Measurements from ENCODE around the gene PRDX3. TPM values are rescaled to one million over a fixed set of nuclear protein-coding genes. Genes with fewer than 3 reads are reported as not detected.
A peak's percentile ranks its signal among the peaks of the same experiment; 100 is the strongest.

PRDX3 gene
- total and polyA plus RNA-seq, 2 experiments from 2014 or later: 116 to 413 TPM

DNA sequence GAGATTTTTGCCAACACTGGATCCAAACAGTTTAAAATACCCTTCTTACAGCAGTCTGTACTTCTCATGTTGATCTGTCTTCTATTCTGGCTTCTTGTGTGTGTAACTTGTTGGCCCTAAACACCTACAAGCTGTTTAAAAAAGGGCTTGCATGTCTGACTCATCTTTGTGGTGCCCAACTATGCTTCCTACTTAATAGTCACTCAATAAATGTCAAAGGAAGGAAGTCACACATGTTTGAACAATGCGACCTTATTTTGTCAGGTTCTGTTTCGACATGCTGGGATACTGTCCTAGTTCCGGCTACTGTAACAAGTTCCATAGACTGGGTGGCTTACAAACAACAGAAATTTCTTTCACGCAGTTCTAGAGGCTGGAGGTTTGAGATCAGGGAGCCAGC lies 19.3 kb upstream of the PRDX3 start:
- Histone ChIP-seq H3K4me3 (no peak overlapping the region), H3K27me3 (no peaks in the 10 kb centered on the region), H3K4me1 (ENCODE audit: low read depth) (peaks cover 9% of the 10 kb centered on the region), H3K9me3 (ENCODE audit: low read depth) (no peaks in the 10 kb centered on the region), H3K36me3 (no peaks in the 10 kb centered on the region), H3K27ac (no peak overlapping the region)
- peak in 1 of 2 donors; percentile 40 for DNase-seq (ENCODE audit: low read depth in 1 of 2, low spot score in 1 of 2)
- TF ChIP-seq, protein P1, sequence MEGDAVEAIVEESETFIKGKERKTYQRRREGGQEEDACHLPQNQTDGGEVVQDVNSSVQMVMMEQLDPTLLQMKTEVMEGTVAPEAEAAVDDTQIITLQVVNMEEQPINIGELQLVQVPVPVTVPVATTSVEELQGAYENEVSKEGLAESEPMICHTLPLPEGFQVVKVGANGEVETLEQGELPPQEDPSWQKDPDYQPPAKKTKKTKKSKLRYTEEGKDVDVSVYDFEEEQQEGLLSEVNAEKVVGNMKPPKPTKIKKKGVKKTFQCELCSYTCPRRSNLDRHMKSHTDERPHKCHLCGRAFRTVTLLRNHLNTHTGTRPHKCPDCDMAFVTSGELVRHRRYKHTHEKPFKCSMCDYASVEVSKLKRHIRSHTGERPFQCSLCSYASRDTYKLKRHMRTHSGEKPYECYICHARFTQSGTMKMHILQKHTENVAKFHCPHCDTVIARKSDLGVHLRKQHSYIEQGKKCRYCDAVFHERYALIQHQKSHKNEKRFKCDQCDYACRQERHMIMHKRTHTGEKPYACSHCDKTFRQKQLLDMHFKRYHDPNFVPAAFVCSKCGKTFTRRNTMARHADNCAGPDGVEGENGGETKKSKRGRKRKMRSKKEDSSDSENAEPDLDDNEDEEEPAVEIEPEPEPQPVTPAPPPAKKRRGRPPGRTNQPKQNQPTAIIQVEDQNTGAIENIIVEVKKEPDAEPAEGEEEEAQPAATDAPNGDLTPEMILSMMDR (IDR thresholded peaks at IDR 0.05; ENCODE audit: low read depth, low read length): no peak

DNA sequence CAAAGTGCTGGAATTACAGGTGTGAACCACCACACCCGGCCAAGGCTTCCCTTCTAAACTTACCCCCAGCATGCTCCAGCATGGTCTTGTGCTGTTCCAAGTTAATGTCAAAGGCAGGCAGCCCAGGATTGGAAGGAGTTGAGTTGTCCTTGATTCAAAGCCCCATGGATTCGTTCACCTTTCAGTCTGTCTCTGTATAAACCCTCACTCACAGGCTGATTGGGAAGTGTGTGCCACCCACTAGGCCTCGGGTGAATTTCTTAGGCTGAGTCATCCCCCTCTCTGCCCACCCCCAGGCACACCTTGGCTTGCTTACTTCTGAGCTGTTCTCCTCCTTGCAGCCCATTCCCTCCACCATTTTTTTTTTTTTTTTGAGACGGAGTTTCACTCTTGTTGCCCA lies 13.3 kb upstream of the PRDX3 start:
- Histone ChIP-seq H3K27ac (no peak overlapping the region), H3K4me1 (ENCODE audit: low read depth) (peaks cover 9% of the 10 kb centered on the region), H3K36me3 (no peaks in the 10 kb centered on the region), H3K27me3 (no peaks in the 10 kb centered on the region), H3K9me3 (ENCODE audit: low read depth) (no peaks in the 10 kb centered on the region), H3K4me3 (no peak overlapping the region)
- no peak for DNase-seq (ENCODE audit: low read depth in 1 of 2, low spot score in 1 of 2)
- TF ChIP-seq, protein P1 (IDR thresholded peaks at IDR 0.05; ENCODE audit: low read depth, low read length): no peak

DNA sequence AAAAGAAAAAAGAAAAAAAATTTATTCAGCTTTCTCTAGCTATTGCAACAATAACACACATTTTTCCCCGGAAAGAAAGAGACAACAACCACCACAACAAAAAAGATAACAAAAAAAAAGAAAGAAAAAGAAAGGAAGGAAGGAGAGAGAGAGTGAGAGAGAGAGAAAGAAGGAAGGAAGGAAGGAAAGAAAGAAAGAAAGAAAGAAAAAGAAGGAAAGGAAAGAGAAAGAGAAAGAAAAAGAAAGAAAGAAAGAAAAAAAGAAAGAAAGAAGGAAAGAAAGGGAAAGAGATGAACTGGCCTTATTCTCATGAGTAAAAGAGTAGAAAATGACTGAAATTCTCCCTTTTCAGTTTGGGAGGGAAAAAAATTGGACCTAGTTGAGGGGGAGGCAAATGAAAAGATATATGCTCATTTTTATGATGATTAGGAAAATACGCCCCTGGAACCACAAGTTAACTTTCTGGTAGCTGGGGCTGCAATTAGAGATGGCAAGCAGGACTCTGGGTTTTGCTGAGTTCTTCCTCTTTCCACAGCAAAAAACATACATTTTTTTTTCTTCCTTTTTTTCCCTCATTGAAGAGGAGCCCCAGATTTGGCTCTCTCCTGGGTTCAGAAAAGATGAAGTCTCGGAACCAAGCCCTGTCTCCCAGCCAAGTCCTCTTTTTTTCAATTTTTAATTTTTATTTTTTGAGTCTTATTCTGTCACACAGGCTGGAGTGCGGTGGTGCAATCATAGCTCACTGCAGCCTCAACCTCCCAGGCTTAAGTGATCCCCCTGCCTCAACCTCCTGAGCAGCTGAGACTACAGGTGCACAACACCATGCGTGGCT lies 12.6 kb upstream of the PRDX3 start:
- no peaks in the 10 kb centered on the region for H3K27me3 ChIP-seq
- H3K4me1 ChIP-seq (ENCODE audit: low read depth): peaks cover 9% of the 10 kb centered on the region
- no peaks in the 10 kb centered on the region for H3K36me3 ChIP-seq
- H3K27ac ChIP-seq: no peak overlapping the region
- DNase-seq (ENCODE audit: low read depth in 1 of 2, low spot score in 1 of 2): no peak
- TF ChIP-seq, protein P1 (IDR thresholded peaks at IDR 0.05; ENCODE audit: low read depth, low read length): no peak
- H3K4me3 ChIP-seq: no peak overlapping the region
- H3K9me3 ChIP-seq (ENCODE audit: low read depth): no peaks in the 10 kb centered on the region

DNA sequence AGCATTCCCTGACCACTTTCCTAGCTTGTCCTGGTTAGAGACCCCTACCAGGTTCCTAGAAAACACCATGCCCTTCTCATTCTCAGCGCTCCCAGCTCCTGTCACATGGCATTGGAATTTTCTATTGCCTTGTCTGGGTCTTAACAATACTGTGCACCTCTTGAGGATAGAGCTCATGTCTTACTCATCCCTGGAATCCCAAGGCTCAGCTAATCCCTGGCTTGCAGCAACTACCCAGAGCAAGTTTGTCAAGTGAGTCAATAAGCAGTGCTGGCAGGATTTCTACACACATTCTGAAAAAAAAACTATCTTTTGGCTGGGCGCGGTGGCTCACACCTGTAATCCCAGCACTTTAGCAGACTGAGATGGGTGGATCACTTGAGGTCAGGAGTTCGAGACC lies 11.7 kb upstream of the PRDX3 start:
- H3K27ac ChIP-seq: no peak overlapping the region
- H3K36me3 ChIP-seq: no peaks in the 10 kb centered on the region
- DNase-seq (ENCODE audit: low read depth in 1 of 2, low spot score in 1 of 2): peak in 1 of 2 donors; percentile 95
- peaks cover 10% of the 10 kb centered on the region for H3K4me1 ChIP-seq (ENCODE audit: low read depth)
- no peaks in the 10 kb centered on the region for H3K9me3 ChIP-seq (ENCODE audit: low read depth)
- no peaks in the 10 kb centered on the region for H3K27me3 ChIP-seq
- no peak overlapping the region for H3K4me3 ChIP-seq
- TF ChIP-seq, protein P1 (IDR thresholded peaks at IDR 0.05; ENCODE audit: low read depth, low read length): no peak

DNA sequence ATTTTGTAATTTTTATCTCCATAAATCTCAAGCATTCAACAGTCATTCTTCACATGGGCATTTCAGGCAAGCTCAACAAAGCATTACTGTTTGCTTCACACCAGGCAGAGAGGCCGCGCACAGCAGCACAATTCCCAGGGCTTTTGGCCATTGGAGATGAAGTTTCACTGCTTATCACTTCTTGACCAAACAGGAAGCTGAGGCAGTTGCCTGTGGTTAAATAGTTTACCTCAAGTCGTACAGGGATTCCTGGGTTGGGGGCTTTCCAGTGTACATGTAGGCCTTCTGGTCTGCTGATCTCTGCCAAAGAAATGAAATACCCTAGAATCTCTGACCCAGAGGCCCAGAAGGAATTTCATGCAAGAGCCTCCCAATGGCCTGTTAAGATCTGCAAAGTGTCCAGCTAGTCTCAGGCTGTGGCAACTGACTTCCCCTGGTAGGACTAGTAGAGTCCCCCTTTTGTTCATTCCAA lies 11.2 kb upstream of the PRDX3 start:
- H3K27me3 ChIP-seq: no peaks in the 10 kb centered on the region
- no peaks in the 10 kb centered on the region for H3K36me3 ChIP-seq
- H3K27ac ChIP-seq: no peak overlapping the region
- H3K4me3 ChIP-seq: no peak overlapping the region
- H3K4me1 ChIP-seq (ENCODE audit: low read depth): peaks cover 9% of the 10 kb centered on the region
- TF ChIP-seq, protein P1 (IDR thresholded peaks at IDR 0.05; ENCODE audit: low read depth, low read length): no peak
- peak in 1 of 2 donors; percentile 95 for DNase-seq (ENCODE audit: low read depth in 1 of 2, low spot score in 1 of 2)
- no peaks in the 10 kb centered on the region for H3K9me3 ChIP-seq (ENCODE audit: low read depth)
